HG02970 (cell line): ENCODE measurements around the gene WDR35.

Experiments
- ATAC-seq: cut with Tn5 transposase; IDR thresholded peaks from one replicate; pipeline ENCODE4 v1.9.1; 2021; ENCODE audit warnings: mild to moderate bottlenecking, moderate library complexity, moderate number of reproducible peaks; ENCODE audit not compliant: unreplicated experiment, low FRiP score

Gene WDR35

GRCh38 chr2:19989667-19990415 is at the start of gene WDR35:
Gene WDR35, minus strand, starts transcription at chr2:19990105. Its CDS starts 90 bp downstream, at chr2:19990015.
- ATAC-seq = peak; percentile 95

- ATAC-seq = no peak
Observed at GRCh38 chr2:20037660-20038059, 47.8 kb upstream of the WDR35 start.

GRCh38 chr2:20035955-20036666 is 46.2 kb upstream of the WDR35 start:
- no peak for ATAC-seq

GRCh38 chr2:20034821-20035220 is 44.9 kb upstream of the WDR35 start:
- ATAC-seq = no peak

GRCh38 chr2:20034218-20034617 is 44.3 kb upstream of the WDR35 start:
- ATAC-seq = no peak

GRCh38 chr2:20033322-20033721 is 43.4 kb upstream of the WDR35 start:
- no peak for ATAC-seq

GRCh38 chr2:20030224-20030623 is 40.3 kb upstream of the WDR35 start:
- no peak for ATAC-seq

- ATAC-seq = no peak
Observed at GRCh38 chr2:20027705-20028434, 38.0 kb upstream of the WDR35 start.

- no peak for ATAC-seq
Observed at GRCh38 chr2:20027260-20027677, 37.4 kb upstream of the WDR35 start.

- no peak for ATAC-seq
Observed at GRCh38 chr2:20025065-20025786, 35.3 kb upstream of the WDR35 start.

- ATAC-seq = no peak
Observed at GRCh38 chr2:20023688-20024087, 33.8 kb upstream of the WDR35 start.

GRCh38 chr2:20021405-20022009 is 31.6 kb upstream of the WDR35 start:
- ATAC-seq = no peak

- ATAC-seq = no peak
Observed at GRCh38 chr2:20019747-20020146, 29.8 kb upstream of the WDR35 start.

- no peak for ATAC-seq
Observed at GRCh38 chr2:20018601-20019152, 28.8 kb upstream of the WDR35 start.

- no peak for ATAC-seq
Observed at GRCh38 chr2:20016346-20016745, 26.4 kb upstream of the WDR35 start.

GRCh38 chr2:20015482-20016083 is 25.7 kb upstream of the WDR35 start:
- no peak for ATAC-seq

- no peak for ATAC-seq
Observed at GRCh38 chr2:20013126-20013849, 23.4 kb upstream of the WDR35 start.

- ATAC-seq = no peak
Observed at GRCh38 chr2:20012282-20013125, 22.6 kb upstream of the WDR35 start, which contains the start of gene MATN3. Gene MATN3, minus strand, starts transcription at chr2:20012668. Its CDS starts 37 bp downstream, at chr2:20012631.
